DOHH2 (cell line): ENCODE results near the gene PLEKHG7.

Source experiments
- EZH2phosphoT487 ChIP-seq: fragments of 200-600 bp; sonication (generic); IDR thresholded peaks from 2 replicates; pipeline ENCODE4 v1.6.1; 2017; ENCODE audit warnings: borderline replicate concordance, mild to moderate bottlenecking, antibody characterized with exemption, low read length, moderate library complexity, mixed read lengths
- TF ChIP-seq, protein P1 (sequence below): fragments of 200-600 bp; sonication (generic); IDR thresholded peaks from one replicate; pipeline ENCODE4 v1.5.1; 2014; ENCODE audit warnings: antibody characterized with exemption, mild to moderate bottlenecking, low read depth, low read length; ENCODE audit not compliant: poor library complexity, severe bottlenecking

DNA sequence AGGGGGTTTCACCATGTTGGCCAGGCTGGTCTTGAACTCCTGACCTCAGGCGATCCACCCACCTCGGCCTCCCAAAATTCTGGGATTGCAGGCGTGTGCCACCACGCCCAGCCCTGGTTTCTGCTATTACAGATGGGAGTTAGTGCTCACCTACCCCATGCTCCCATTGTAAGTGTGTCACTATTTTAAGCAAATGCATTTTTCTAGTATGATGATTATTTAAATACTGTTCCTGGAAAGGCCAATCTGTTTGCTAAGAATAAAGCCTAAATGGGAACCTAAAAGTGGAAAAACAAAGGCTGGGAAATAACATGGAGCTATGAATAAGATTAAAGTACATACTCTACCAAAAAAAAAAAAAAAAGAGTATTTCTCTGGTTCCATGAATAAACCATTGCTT, 45.0 kb upstream of the PLEKHG7 start:
- TF ChIP-seq, protein P1, sequence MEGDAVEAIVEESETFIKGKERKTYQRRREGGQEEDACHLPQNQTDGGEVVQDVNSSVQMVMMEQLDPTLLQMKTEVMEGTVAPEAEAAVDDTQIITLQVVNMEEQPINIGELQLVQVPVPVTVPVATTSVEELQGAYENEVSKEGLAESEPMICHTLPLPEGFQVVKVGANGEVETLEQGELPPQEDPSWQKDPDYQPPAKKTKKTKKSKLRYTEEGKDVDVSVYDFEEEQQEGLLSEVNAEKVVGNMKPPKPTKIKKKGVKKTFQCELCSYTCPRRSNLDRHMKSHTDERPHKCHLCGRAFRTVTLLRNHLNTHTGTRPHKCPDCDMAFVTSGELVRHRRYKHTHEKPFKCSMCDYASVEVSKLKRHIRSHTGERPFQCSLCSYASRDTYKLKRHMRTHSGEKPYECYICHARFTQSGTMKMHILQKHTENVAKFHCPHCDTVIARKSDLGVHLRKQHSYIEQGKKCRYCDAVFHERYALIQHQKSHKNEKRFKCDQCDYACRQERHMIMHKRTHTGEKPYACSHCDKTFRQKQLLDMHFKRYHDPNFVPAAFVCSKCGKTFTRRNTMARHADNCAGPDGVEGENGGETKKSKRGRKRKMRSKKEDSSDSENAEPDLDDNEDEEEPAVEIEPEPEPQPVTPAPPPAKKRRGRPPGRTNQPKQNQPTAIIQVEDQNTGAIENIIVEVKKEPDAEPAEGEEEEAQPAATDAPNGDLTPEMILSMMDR: no peak
- no peak for TF ChIP-seq EZH2phosphoT487
